HG03575 (cell line): ENCODE data around the gene CATSPER3.

ENCODE experiments used
- ATAC-seq: cut with Tn5 transposase; IDR thresholded peaks from one replicate; pipeline ENCODE4 v1.9.1; 2021; ENCODE audit not compliant: unreplicated experiment, insufficient number of reproducible peaks, low FRiP score; ENCODE audit errors: extremely low read depth

The CATSPER3 gene

DNA sequence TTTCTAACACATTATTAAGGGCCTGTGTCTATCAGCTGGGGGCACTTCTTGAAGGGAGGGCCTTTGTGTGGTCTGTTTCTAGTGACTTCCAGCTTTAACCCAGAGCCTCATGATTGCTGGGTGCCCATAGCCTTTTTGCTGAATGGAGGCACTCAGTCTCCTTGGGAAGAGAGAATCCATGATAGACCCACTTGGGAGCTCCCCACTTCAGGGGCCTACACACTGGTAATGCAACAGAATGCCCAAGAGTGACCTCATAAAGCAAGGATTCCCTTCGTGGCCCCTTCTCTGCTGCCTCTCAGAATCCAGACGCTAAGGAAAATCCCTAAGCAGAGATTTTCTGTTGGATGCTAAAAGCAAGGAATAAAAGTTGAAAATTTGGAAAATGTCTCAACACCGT is at the start of gene CATSPER3:
CATSPER3 (plus strand) TSS at position 301 of the 400 bp plus-strand sequence; CDS start at position 386, 85 bp downstream.
- no peak for ATAC-seq

- ATAC-seq: no peak
These were observed 48.8 kb upstream of the CATSPER3 start for GRCh38 chr5:134918861-134919260.

GRCh38 chr5:134920848-134921575 is 46.7 kb upstream of the CATSPER3 start:
- no peak for ATAC-seq

- ATAC-seq: no peak
These were observed 35.2 kb upstream of the CATSPER3 start for GRCh38 chr5:134932508-134932907.

DNA sequence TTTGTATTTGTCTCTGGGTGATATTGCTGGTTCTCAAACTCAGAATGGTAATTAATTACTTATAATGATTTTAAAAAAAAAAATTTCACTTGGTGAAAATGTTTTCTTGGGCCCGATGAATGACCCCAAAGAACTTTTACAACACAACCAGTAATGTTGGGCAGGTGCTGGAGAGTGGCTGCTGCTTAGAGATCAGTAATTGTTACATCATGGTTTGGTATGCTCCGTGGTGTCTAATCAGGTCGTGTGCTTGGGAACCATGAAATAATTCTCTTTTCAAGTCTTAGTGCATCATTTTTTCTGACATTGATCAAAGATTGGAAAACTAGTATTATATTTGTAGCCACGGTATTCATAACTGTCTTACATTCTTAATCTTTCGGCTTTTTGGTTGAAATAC is 33.5 kb upstream of the CATSPER3 start:
- no peak for ATAC-seq

GRCh38 chr5:134935711-134936602 is 31.8 kb upstream of the CATSPER3 start:
- no peak for ATAC-seq

GRCh38 chr5:134937526-134937925 is 30.2 kb upstream of the CATSPER3 start:
- no peak for ATAC-seq

DNA sequence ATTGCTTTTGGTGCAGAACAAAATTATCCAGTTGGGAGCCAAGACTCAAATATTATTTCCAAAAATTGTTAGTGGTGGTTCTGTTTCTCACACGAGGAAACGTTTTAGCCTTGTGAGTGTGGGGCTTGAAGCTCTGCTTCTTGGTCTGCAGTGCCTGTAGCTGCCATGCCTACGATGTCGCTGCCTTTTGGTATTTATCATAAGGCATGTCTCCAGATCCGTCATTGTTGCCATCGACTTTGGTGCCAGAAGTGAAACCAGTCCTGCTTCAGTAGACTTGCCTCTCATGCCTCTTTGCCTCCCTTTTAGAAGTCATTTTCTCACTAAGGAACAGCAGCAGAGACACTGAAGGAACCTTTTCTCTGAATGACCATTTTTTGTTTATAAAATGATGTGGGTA is 29.7 kb upstream of the CATSPER3 start:
- ATAC-seq: no peak

DNA sequence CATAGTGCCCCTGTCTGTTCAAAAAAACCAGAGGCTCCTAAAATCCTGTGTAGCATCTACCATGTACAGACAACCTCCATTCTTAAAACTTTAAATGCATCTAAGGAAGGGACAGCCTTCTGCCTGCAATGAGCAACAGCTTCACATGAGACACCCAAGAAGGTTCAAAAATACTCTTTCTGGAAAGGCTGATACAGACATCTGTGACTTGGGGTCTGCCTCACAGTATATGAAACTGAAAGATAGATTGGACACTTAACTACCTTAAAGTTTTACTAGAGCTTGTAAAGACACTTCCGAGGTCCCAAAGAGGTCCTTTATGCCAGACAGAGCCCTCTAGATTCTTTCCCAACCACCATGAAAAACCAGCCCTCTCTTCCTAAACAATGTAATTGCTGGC is 28.2 kb upstream of the CATSPER3 start:
- ATAC-seq: no peak

DNA sequence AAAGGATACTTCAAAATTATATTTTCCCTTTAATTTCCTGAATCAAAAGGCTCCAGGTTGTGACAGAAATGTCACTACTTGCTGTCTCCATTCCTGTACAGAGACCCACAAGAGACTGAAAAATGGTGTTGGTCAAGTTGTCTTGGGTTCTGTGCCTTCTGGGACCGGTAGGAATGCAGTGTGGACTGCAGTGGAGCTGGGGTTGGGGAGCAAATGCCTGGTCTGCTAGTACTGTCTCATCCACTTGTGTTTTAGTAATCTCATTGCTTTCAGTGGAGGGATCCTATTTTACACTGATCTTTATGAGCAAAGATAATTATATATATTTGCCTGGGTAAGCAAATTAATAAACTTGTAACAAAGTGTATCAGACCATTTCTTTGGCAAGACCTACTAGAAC is 24.2 kb upstream of the CATSPER3 start:
- ATAC-seq: no peak

GRCh38 chr5:134944630-134945029 is 23.1 kb upstream of the CATSPER3 start:
- ATAC-seq: no peak

DNA sequence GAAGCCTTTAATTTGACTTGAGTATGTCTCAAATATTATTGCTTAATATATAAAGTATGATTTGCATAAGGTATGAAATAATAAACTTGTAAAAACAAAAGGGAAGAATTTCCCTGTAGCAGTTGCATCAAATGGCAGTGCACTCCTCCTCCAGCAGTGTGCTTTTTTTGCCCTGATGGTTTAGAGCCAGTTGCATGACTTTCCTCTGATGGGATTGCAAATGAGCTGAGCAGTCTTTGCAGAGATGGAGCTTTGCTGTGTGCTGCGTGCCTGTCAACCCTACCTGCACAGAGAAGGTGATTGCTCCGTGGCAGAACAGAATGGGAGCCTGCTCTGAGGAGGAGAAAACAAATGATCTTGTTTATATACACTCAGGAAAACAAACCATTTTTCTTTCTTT is 22.7 kb upstream of the CATSPER3 start:
- ATAC-seq: no peak

GRCh38 chr5:134948911-134949310 is 18.8 kb upstream of the CATSPER3 start:
- ATAC-seq: no peak

DNA sequence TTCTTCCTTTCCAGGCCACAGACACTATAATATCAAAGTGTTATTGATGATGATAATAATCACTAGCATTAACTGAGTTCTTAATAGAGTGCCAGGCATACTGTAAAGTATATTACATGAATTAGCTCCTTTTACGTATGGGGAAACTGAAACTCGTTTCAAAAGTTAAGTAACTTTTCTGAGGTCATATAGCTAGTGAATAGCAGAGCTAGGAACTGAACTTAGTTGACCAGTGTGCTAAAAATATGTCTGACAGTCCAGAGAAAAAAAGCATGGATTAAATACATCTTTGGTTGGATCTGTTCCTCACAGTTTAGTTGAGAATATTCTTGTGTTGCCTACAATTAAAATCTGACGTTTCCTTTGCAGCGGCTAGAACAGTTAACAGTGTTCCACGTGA is 18.4 kb upstream of the CATSPER3 start:
- ATAC-seq: no peak

GRCh38 chr5:134957920-134958608 is 9.6 kb upstream of the CATSPER3 start:
- ATAC-seq: no peak

GRCh38 chr5:134958755-134959154 is 9.0 kb upstream of the CATSPER3 start:
- ATAC-seq: no peak

DNA sequence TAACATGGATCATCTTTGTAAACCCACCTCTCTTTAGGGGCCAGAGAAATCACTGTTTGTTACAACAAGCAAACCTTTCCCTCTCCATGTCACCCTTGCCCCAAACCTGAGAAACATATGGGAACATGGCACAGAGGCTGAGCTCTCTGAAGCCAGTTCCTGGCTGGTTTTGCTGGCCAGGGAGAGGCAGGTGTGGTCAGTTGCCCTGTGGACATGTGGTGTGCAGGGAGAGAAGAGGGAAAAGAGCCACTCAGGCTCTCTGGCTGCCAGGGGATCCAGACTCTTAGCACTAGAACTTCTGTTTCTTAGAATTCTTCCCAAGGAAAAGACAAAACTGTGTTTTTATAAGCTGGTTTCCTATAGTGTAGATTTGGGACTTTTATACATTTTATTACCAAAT is 4.6 kb upstream of the CATSPER3 start:
- no peak for ATAC-seq

DNA sequence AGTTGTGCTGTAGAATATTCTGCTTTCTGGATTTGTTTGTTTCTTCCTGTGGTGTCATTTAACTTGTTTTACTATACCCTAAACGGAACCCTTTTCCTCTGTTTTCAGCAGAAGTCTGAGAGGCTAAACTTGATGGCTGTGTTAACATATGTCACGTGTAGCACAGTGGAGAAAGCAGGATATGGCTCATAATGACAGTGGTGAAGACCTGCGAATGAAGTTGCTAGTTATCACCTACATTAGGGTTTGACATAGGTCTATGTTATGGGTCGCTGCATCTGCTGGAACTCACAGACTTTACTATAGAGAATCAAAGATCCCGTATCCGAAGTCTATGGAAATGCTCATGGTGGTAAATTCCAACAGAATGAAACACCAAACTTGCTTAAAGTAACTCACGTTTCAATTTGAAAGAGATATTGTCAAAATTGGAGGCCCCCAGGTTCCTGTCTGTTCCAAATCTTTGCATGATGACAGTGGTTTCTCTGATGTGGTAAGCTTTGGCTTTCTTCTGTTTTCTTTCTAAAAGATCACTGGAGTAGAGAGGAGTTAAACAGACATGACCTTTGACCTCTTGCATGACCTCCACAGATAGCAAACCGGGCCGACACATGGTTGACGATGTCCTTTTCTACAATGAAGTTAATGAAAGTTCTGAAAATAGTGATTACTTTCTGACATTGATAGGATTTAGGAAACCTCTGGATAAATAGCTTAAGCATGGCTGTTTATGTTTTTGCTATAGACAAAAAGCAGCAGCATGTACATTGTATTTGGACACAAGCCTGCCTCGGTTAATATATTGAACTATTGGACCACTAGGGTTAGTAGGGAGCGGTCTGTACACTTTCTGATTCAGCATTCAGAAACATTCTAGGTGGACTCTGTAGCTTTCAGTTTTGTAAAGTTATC is 3.1 kb upstream of the CATSPER3 start:
- ATAC-seq: no peak
